HG03103 (cell line): Measurements from ENCODE around the gene MGP.

ENCODE experiments used
- ATAC-seq: cut with Tn5 transposase; IDR thresholded peaks from one replicate; pipeline ENCODE4 v1.9.1; 2021; ENCODE audit warnings: low read depth; ENCODE audit not compliant: unreplicated experiment

MGP gene

DNA sequence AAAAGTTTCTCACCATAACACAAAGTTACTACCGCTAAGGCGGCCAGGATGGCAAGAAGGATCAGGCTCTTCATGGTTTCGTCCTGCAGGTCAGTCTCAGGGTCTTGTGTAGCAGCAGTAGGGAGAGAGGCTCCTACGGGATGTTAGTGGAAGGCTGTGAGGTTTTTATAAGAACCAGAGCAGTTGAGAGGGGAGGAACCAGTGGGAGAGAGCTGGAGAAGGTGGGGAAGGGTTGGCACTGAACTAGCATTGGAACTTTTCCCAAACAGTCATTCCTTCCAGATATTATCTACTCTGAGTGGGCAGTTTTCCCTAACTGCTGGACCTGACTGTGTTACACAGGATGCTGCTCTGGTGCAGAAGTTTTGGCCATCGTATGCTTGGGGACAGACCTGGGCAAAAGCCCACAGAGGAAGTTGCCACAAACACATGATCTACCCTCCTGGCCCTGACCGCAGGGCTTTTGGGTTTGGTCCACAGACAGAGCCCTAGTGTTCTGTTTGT lies at the start of gene MGP:
Gene MGP (minus strand): TSS at position 137 of the 504 bp plus-strand sequence. CDS start 63 bp downstream, at position 74.
- ATAC-seq = no peak

DNA sequence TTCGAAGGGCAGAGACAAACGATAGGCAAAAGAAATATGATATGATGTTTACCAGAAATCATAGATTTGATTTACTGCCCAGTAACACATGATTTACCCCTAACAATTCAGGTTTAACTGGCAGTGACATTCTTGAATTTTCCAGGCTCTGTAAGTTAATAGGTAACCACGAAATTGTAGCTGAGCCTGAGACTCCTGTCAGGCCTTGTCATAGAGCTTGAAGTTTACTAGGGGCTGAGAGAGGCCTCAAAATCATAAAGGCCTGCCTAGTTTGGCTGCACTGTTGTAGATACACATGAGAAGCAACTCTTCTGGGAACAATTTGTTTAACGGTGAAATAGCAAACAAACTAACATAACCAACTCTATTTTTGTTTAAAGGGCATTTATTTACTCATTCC lies 49.4 kb upstream of the MGP start:
- ATAC-seq = no peak

GRCh38 chr12:14934511-14934910 lies 48.9 kb upstream of the MGP start:
- no peak for ATAC-seq

DNA sequence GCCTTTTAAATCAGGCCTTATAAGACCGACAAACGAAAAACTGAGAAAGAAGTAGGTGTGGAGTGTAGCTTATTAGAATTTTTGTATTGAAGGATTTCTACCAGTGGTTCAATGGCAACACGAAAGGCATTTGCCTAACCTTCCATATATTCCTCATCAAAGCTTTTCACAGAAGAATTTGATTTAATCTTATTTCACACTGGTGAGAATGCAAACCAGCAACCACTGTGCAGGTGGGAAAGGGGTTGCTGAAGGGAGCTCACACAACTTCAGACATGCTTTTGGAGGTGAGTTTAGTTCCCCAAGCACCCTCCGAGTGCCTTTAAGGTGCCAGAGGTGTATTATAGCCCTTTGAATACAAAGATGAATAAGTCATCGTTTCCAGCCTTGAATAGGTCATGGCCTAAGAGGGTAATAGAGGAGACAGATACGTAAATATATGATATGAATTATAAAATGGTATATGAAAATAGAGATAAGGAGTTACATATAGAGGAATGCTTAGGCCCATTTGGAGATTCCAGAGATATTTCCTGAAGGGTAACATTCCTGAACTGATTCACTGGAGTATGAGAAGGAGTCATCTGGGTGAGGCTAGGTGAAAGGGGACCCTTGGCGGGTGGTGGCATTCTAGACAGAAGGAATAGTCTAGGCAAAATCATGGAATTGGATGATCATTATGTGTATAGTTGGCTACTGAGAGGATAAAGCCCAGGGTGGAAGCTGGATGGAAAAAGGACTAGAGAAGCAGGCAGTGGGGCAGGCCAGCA lies 46.3 kb upstream of the MGP start:
- no peak for ATAC-seq

DNA sequence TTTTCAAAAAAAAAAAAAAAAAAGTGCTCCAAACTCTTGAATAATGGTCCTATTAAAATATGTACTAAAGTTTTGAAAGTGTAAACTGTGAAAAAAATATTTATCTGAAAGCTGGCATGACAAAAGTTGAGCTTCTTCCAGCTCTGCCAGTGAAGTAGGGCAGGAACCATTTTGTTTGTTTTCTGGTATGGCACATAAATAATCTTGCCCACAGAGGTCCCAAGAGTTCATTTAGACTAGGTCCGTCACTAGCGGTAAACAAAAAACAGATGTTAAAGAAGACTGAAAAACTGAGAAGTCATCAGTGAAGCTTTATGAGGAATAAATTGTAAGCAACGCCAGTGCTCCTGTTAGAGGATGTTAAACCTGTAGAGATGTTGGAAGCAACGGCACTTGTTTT lies 45.7 kb upstream of the MGP start:
- no peak for ATAC-seq

DNA sequence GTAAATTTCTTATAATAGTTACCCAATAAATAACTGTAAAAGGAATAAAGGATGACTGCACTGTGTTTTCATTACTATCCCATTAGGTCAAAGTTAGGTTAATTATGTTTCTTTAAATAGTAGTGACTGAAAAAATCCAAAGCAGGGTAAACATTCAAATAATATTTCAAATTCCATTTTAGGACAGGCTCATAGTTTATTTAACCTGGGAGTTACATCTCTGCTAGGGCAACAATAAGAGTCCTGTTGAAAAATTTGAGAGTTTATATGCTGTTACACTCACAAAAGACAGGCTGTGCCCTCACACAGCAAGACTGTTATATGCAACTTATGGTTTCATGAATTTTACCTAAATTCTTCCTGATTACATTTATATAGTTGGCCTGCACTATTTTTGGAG lies 44.6 kb upstream of the MGP start:
- ATAC-seq = no peak

GRCh38 chr12:14928931-14929330 lies 43.3 kb upstream of the MGP start:
- ATAC-seq = no peak

- ATAC-seq = no peak
Measured at GRCh38 chr12:14927267-14927666, 41.6 kb upstream of the MGP start.

DNA sequence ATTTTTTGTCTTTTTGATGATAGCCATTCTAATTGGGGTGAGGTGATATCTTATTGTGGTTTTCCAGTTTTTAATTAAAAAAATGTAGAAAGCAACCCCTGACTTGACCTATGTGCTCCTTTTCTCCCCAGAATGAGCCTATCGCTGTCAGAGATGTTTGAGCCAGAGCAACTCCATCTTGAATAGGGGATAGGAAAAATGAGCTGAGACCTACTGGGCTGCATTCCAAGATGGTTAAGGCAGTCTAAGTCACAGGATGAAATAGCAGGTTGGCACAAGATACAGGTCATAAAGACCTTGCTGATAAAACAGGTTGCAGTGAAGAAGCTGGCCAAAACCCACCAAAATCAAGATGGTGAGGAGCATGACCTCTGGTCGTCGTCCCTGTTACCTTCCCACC lies 38.9 kb upstream of the MGP start:
- no peak for ATAC-seq

DNA sequence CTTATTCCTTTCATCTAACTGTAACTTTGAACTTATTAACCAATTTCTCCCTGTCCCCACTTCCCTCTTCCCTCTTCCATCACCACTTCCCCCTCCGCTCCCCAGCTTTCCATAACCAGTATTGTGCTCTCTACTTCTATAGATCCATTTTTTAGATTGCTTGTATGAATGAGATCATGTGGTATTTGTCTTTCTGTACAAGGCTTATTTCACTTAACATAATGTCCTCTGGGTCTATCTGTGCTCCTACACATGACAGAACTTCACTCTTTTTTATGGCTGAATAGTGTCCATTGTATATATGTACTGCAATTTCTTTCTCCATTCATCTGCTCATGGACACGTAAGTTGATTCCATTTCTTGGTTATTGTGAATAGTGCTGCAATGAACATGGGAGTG lies 38.3 kb upstream of the MGP start:
- no peak for ATAC-seq

GRCh38 chr12:14921218-14921617 lies 35.6 kb upstream of the MGP start:
- ATAC-seq = peak; percentile 58

GRCh38 chr12:14920475-14921126 lies 34.9 kb upstream of the MGP start:
- ATAC-seq = peak; percentile 86

GRCh38 chr12:14919455-14919854 lies 33.8 kb upstream of the MGP start:
- ATAC-seq = no peak

DNA sequence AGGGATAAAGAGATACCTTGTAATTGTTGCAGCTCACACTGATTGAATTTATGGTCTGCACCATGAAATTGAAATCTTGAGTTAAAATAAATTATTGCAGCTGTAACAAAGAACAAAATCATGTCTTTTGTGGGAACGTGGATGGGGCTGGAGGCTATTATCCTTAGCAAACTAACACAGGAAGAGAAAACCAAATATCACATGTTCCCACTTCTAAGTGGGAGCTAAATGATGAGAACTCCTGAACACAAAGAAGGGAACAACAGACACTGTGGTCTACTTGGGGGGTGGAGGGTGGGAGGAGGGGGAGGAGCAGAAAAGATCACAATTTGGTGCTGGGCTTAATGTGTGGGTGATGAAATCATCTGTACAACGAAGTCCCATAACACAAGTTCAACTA lies 30.1 kb upstream of the MGP start:
- ATAC-seq = no peak

DNA sequence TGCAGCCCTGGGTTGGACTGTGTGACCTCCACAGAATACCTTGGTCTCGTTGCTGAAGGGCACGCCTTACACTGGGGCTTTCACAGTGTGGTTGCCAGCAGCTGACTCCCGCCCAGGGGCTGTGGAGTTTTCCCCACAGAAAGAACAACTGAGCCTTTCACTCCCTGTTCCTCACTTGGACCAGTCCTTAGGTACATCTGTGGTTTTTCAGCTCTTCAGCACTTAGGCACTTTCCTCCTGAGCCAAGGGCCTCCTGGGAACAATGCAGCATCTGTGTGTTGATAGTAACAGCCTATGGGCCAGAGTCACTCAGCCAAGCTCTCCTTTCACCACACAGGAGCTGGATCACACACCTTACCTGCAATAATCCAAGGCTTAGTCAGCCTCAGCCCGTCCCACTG lies 27.7 kb upstream of the MGP start:
- ATAC-seq = no peak

DNA sequence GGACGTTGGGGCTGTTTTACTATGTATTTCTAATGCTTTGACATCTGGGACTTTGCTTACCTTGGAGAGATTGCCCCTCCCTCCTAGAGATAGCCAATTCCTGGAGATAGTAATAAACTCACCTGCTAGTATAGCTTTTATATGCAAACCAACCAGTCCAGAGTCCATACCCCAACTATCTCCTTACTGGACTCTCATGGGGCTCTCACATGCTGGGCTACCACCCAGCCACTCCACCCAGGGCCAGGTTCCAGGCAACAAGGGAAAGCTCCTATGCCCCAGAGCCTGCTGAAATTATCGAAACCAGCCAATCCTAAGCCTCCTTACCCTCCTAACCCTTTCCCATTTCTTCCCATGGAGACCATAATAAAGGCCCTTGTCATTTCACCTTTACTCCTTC lies 25.5 kb upstream of the MGP start:
- no peak for ATAC-seq

DNA sequence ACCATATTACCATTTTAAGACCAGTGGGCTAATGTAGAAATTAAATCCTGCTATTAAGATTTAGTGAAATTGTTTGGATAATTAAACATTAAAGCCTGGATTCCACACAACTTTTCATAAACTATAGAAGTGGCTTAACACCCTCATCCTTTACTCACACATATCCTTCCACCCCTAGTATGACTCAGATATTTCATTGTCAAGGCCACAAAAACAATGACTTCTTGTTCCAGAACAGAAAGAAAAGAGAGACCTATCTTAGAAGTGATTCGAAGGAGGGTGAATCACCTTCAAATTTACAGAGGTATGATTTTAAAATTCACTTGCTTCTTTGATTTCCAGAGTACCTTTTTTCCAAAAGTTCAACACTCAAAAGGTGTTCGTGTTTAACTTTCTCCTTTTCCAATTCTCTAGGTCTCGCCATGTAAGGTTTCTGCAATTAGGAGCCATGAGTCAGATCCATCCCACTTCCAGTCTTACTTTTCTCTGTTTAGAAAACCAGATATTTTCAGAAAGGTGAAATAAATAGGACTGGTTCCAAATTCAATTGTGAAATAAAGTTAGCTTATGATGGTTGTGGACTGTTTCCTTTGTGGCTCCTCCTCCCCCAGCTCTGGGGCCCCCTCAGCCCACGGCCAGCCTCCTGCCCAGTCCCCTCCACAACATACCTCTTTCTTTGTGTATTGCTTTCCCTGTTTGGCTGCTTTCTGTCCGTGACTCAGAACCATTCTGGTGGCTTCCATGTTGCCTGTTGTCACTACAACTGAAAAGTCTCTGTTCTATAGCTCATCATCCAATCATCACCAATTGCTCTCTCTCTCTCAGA lies 24.6 kb upstream of the MGP start:
- no peak for ATAC-seq

GRCh38 chr12:14907953-14908352 lies 22.3 kb upstream of the MGP start:
- ATAC-seq = no peak

DNA sequence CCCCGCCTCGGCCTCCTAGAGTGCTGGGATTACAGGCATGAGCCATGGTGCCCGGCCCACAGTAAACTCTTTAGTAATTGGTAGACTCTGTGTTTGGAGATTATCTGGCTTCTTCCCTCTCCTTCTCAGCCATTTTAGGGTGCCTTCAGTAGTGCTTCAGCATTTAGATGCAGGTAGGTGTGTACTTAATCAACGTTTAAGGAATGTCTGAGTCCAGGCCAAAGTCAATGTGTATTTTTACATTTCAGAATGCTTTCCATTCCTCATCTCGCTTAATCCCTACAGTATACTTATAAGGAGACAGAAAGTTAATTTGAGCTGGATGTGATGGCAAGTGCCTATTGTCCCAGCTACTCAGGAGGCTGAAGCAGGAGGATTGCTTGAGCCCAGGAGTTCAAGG lies 20.5 kb upstream of the MGP start:
- ATAC-seq = no peak

- no peak for ATAC-seq
Measured at GRCh38 chr12:14905269-14906004, 19.8 kb upstream of the MGP start.

GRCh38 chr12:14904854-14905253 lies 19.2 kb upstream of the MGP start:
- no peak for ATAC-seq
